Immature natural killer cell (primary cell): ENCODE results near the gene GATA3. TPM values are rescaled to one million over a fixed set of nuclear protein-coding genes. Genes with fewer than 3 reads are reported as not detected.

Source experiments
- DNase-seq, 3 donors: peaks; one replicate each; pipeline ENCODE4 v3.0.0; 2022; ENCODE audit warnings: mixed read lengths in 1 of 3
- H3K27ac Mint-ChIP-seq, 6 donors: one replicate each; pipeline ENCODE4 v1.8.0; 2020; ENCODE audit warnings: mixed read lengths in 6 of 6, mild to moderate bottlenecking in 5 of 6, inconsistent platforms in 4 of 6, moderate library complexity in 3 of 6
- H3K27me3 Mint-ChIP-seq, 3 donors: one replicate each; pipeline ENCODE4 v1.8.0; 2020 to 2021; ENCODE audit warnings: low read depth in 3 of 3, mild to moderate bottlenecking in 3 of 3, mixed read lengths in 3 of 3, moderate library complexity in 3 of 3, inconsistent platforms in 1 of 3
- H3K36me3 Mint-ChIP-seq, 3 donors: one replicate each; pipeline ENCODE4 v1.8.0; 2020; ENCODE audit warnings: mixed read lengths in 3 of 3, inconsistent platforms in 2 of 3, mild to moderate bottlenecking in 2 of 3
- H3K4me1 Mint-ChIP-seq, 2 donors: one replicate each; pipeline ENCODE4 v1.8.0; 2020; ENCODE audit warnings: inconsistent platforms in 2 of 2, mild to moderate bottlenecking in 2 of 2, mixed read lengths in 2 of 2, moderate library complexity in 1 of 2
- H3K4me3 Mint-ChIP-seq, 5 donors: one replicate each; pipeline ENCODE4 v1.8.0; 2020; ENCODE audit warnings: mild to moderate bottlenecking in 5 of 5, mixed read lengths in 5 of 5, inconsistent platforms in 3 of 5, moderate library complexity in 3 of 5
- H3K9me3 Mint-ChIP-seq, 6 donors: one replicate each; pipeline ENCODE4 v1.8.0; 2020; ENCODE audit warnings: mild to moderate bottlenecking in 6 of 6, mixed read lengths in 6 of 6, inconsistent platforms in 4 of 6, moderate library complexity in 3 of 6
- polyA plus RNA-seq, 3 donors: library from polyadenylated mRNA; unstranded; fragments of 300-500 nt; fragmentation: Illumina TruSeq; gene quantifications; one replicate each; pipeline ENCODE4 v1.2.3, GENCODE V29; 2021

The GATA3 gene
- polyA plus RNA-seq, 3 donors from 2014 or later: 27.2 to 52.1 (median 36.8) TPM

DNA sequence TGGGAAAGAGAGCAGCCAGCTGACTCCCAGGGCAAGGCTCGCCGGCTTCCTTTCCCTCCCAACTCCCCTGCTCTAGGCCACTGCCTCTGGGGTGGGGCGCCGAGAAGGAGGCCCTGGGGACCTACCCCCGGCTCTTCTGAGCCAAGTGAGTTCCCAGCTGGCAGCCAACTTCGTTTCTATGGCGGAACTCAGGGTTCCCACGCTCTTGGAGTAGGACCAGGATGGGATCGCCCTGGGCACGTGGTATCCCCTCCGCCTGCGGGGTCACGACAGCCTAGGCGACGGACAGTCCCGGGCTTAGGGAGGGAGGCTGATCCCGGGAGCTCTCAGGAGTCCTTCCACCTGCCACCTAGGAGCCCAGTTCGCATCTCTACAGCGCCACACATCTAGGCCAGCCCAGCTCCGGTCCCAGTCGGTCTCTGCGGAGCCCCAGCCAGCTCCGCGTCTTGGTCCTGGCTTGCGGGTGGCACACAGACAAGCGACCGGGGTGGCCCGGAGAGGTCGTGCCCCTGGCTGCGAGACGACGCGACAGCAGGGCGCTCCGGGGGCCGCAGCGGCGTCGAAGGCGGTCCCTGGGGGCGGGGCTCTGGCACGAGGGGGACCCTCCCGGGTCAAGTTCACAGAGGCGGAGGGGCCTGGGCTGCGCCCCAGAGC lies 20.5 kb upstream of the GATA3 start:
- Mint-ChIP-seq H3K36me3 (no peaks in the 10 kb centered on the region), H3K4me3 (peak overlapping the region in 2 of 5 donors; percentile 21 to 42), H3K4me1 (peaks cover 16% of the 10 kb centered on the region in 2 donors), H3K9me3 (peaks cover 0 to 8% (median 0%) of the 10 kb centered on the region in 6 donors), H3K27me3 (peaks cover 46 to 58% (median 57%) of the 10 kb centered on the region in 3 donors), H3K27ac (no peak overlapping the region)
- DNase-seq: no peak

- peaks cover 16% of the 10 kb centered on the region in 2 donors for H3K4me1 Mint-ChIP-seq
- H3K4me3 Mint-ChIP-seq: peak overlapping the region in 2 of 5 donors; percentile 17 to 34
- no peak for DNase-seq
- peaks cover 0 to 8% (median 0%) of the 10 kb centered on the region in 6 donors for H3K9me3 Mint-ChIP-seq
- H3K27ac Mint-ChIP-seq: no peak overlapping the region
- H3K36me3 Mint-ChIP-seq: no peaks in the 10 kb centered on the region
- peaks cover 52 to 64% (median 63%) of the 10 kb centered on the region in 3 donors for H3K27me3 Mint-ChIP-seq
These were observed 20.0 kb upstream of the GATA3 start for GRCh38 chr10:8034466-8035005.

GRCh38 chr10:8035006-8035640 lies 19.4 kb upstream of the GATA3 start:
- Mint-ChIP-seq H3K4me1 (peaks cover 16% of the 10 kb centered on the region in 2 donors), H3K27ac (peak overlapping the region in 2 of 6 donors; percentile 47 to 63), H3K36me3 (no peaks in the 10 kb centered on the region), H3K9me3 (peaks cover 0 to 8% (median 0%) of the 10 kb centered on the region in 6 donors), H3K4me3 (peak overlapping the region; percentile 5 to 62 (median 47)), H3K27me3 (peaks cover 52 to 69% (median 69%) of the 10 kb centered on the region in 3 donors)
- DNase-seq: no peak

- peaks cover 16% of the 10 kb centered on the region in 2 donors for H3K4me1 Mint-ChIP-seq
- peaks cover 57 to 76% (median 76%) of the 10 kb centered on the region in 3 donors for H3K27me3 Mint-ChIP-seq
- H3K36me3 Mint-ChIP-seq: no peaks in the 10 kb centered on the region
- H3K4me3 Mint-ChIP-seq: peak overlapping the region; percentile 5 to 62 (median 47)
- DNase-seq: no peak
- peak overlapping the region in 2 of 6 donors; percentile 47 to 63 for H3K27ac Mint-ChIP-seq
- peaks cover 0 to 8% (median 0%) of the 10 kb centered on the region in 6 donors for H3K9me3 Mint-ChIP-seq
These were observed 18.6 kb upstream of the GATA3 start for GRCh38 chr10:8035641-8036470.

GRCh38 chr10:8036506-8037198 lies 17.8 kb upstream of the GATA3 start:
- Mint-ChIP-seq H3K36me3 (no peaks in the 10 kb centered on the region), H3K9me3 (peaks cover 0 to 8% (median 0%) of the 10 kb centered on the region in 6 donors), H3K27me3 (peaks cover 63 to 83% (median 80%) of the 10 kb centered on the region in 3 donors), H3K27ac (peak overlapping the region in 2 of 6 donors; percentile 69 to 72), H3K4me3 (peak overlapping the region in 1 of 5 donors; percentile 72), H3K4me1 (peaks cover 16% of the 10 kb centered on the region in 2 donors)
- DNase-seq: no peak

- no peak for DNase-seq
- Mint-ChIP-seq H3K36me3 (no peaks in the 10 kb centered on the region), H3K27me3 (peaks cover 67 to 90% (median 84%) of the 10 kb centered on the region in 3 donors), H3K4me1 (peaks cover 20% of the 10 kb centered on the region in 2 donors), H3K4me3 (peak overlapping the region in 1 of 5 donors; percentile 72), H3K9me3 (peaks cover 0 to 8% (median 0%) of the 10 kb centered on the region in 6 donors), H3K27ac (peak overlapping the region in 2 of 6 donors; percentile 69 to 72)
These were observed 17.2 kb upstream of the GATA3 start for GRCh38 chr10:8037199-8037801.

GRCh38 chr10:8037941-8038894 lies 16.3 kb upstream of the GATA3 start:
- peaks cover 70 to 90% (median 84%) of the 10 kb centered on the region in 3 donors for H3K27me3 Mint-ChIP-seq
- H3K36me3 Mint-ChIP-seq: no peaks in the 10 kb centered on the region
- DNase-seq: no peak
- peak overlapping the region in 2 of 5 donors; percentile 9 to 20 for H3K4me3 Mint-ChIP-seq
- H3K4me1 Mint-ChIP-seq: peaks cover 28% of the 10 kb centered on the region in 2 donors
- H3K27ac Mint-ChIP-seq: peak overlapping the region in 3 of 6 donors; percentile 14 to 23 (median 18)
- peaks cover 0 to 8% (median 0%) of the 10 kb centered on the region in 6 donors for H3K9me3 Mint-ChIP-seq

DNA sequence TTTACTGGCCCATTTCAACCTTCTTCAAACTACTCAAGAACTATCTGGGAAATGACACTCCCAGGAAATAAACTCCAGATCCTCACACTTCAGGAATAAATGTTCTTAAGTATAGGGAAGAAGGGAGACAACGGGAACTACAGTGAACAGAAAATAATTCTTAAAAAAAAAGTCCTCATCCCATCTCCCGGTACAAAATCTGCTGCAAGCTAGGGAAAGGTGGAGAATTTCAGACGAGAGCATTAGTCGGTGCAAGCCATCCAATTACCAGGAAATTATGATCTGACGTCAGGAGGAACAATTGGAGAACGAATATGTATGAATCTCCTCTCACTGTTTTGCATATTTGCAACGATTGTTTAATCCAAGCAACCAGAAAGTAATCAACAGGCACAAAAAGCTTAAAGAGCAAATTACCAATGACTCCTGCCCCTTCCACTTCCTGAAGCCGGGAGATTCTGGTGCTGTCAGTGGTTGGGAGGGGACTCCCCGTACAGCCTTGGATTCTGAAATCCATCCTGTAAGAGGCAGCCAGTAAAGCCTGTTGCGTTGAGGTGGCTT lies 15.1 kb upstream of the GATA3 start:
- H3K27ac Mint-ChIP-seq: peak overlapping the region in 1 of 6 donors; percentile 18
- H3K4me3 Mint-ChIP-seq: peak overlapping the region in 1 of 5 donors; percentile 2
- peaks cover 30 to 38% of the 10 kb centered on the region in 2 donors for H3K4me1 Mint-ChIP-seq
- peaks cover 75 to 92% (median 85%) of the 10 kb centered on the region in 3 donors for H3K27me3 Mint-ChIP-seq
- no peak for DNase-seq
- H3K9me3 Mint-ChIP-seq: peaks cover 0 to 8% (median 0%) of the 10 kb centered on the region in 6 donors
- no peaks in the 10 kb centered on the region for H3K36me3 Mint-ChIP-seq

GRCh38 chr10:8040651-8041050 lies 13.8 kb upstream of the GATA3 start:
- H3K27ac Mint-ChIP-seq: no peak overlapping the region
- no peak for DNase-seq
- H3K4me3 Mint-ChIP-seq: no peak overlapping the region
- H3K27me3 Mint-ChIP-seq: peaks cover 78 to 93% (median 84%) of the 10 kb centered on the region in 3 donors
- peaks cover 35 to 44% of the 10 kb centered on the region in 2 donors for H3K4me1 Mint-ChIP-seq
- no peaks in the 10 kb centered on the region for H3K36me3 Mint-ChIP-seq
- peaks cover 0 to 6% (median 0%) of the 10 kb centered on the region in 6 donors for H3K9me3 Mint-ChIP-seq

DNA sequence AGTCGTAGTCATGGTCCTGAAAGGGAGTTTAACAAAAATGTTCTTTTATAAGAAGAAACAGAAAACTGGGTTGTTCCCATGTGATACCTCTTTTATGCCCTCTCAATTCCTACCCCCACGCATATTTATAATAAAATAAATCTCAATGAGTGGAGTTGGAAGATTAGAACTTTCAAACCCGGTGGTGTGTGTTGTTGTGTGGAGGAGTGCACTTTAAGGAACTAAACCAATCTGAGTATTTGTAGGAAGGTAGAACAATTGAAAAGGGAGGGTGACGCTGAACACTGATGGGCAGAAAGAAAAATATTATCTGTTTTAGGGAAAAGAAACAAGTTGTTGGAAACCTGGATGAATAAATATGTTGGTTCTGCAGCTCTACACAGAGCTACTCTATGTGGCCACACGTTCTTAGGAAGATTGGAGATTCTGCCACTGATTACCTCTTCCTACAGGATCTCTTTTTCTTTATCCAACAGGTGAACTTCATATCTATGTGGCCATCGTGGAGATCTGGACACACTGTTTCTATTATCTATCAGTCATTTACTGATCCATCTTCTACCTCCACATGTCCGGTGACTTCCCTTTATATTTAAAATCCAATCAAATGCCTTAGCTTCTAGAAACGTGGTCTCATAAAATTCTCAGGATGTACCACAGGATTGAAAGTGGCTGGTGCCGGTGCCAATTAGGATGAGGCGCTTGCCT lies 13.1 kb upstream of the GATA3 start:
- Mint-ChIP-seq H3K4me3 (no peak overlapping the region), H3K27ac (peak overlapping the region in 3 of 6 donors; percentile 6 to 47 (median 10)), H3K27me3 (peaks cover 81 to 95% (median 90%) of the 10 kb centered on the region in 3 donors), H3K36me3 (no peaks in the 10 kb centered on the region), H3K9me3 (peaks cover 0 to 6% (median 0%) of the 10 kb centered on the region in 6 donors), H3K4me1 (peaks cover 43 to 50% of the 10 kb centered on the region in 2 donors)
- no peak for DNase-seq
